GM12878 (cell line): Measurements from ENCODE around the gene PRKCG.

Experiments
- CHD4 ChIP-seq: fragments of 200-600 bp; sonication (generic); IDR thresholded peaks from 2 replicates; pipeline ENCODE4 v1.6.1; 2016; ENCODE audit warnings: mild to moderate bottlenecking
- CTCF ChIP-seq, 3 experiments: IDR thresholded peaks in 2 of 3; conservative IDR thresholded peaks in 1 of 3; 2 replicates each; pipeline ENCODE4 v1.5.1; 2011; ENCODE audit warnings: low read depth in 3 of 3, low read length in 3 of 3, mild to moderate bottlenecking in 3 of 3, control low read depth in 2 of 3, moderate library complexity in 2 of 3, inconsistent platforms in 1 of 3, mixed read lengths in 1 of 3; ENCODE audit not compliant: control insufficient read depth in 2 of 3, insufficient read depth in 1 of 3; ENCODE audit errors: extremely low read depth in 1 of 3
- EP300 ChIP-seq, 2 experiments: fragments of 150-350 bp in 1 of 2; IDR thresholded peaks; 2 replicates each; pipeline ENCODE4 v1.6.1; 2011 to 2012; ENCODE audit warnings: low read depth in 2 of 2, low read length in 2 of 2, borderline replicate concordance in 1 of 2, improper control_type of control experiment in 1 of 2, inconsistent platforms in 1 of 2; ENCODE audit not compliant: control insufficient read depth in 1 of 2
- EZH2 ChIP-seq: IDR thresholded peaks from 2 replicates; pipeline ENCODE4 v1.6.1; 2012; ENCODE audit warnings: low read depth, mild to moderate bottlenecking, control low read depth, inconsistent platforms, low read length, borderline replicate concordance; ENCODE audit not compliant: control insufficient read depth
- POLR2AphosphoS5 ChIP-seq: IDR thresholded peaks from 2 replicates; pipeline ENCODE4 v1.6.1; 2011; ENCODE audit warnings: mild to moderate bottlenecking, low read length, inconsistent platforms
- RAD21 ChIP-seq: IDR thresholded peaks from 2 replicates; pipeline ENCODE4 v1.6.1; 2011; ENCODE audit warnings: mild to moderate bottlenecking, low read depth, low read length, moderate library complexity; ENCODE audit not compliant: insufficient read depth
- REST ChIP-seq: IDR thresholded peaks from 2 replicates; pipeline ENCODE4 v1.6.1; 2012; ENCODE audit warnings: mild to moderate bottlenecking, low read depth, low read length
- SMARCA5 ChIP-seq: fragments of 450-650 bp; IDR thresholded peaks from 2 replicates; pipeline ENCODE4 v1.6.1; 2017; ENCODE audit warnings: mild to moderate bottlenecking
- STAT3 ChIP-seq: IDR thresholded peaks from 2 replicates; pipeline ENCODE4 v1.6.1; 2011; ENCODE audit warnings: low read depth, low read length, improper control_type of control experiment
- TAF1 ChIP-seq: IDR thresholded peaks from 2 replicates; pipeline ENCODE4 v1.6.1; 2011; ENCODE audit warnings: mild to moderate bottlenecking, low read depth, low read length, borderline replicate concordance
- TF ChIP-seq, protein P1 (sequence below): fragments of 450-650 bp; conservative IDR thresholded peaks from 2 replicates; pipeline ENCODE4 v1.6.1; 2017; ENCODE audit warnings: mild to moderate bottlenecking, moderate library complexity
- TF ChIP-seq, protein P2 (sequence below): IDR thresholded peaks from 2 replicates; pipeline ENCODE4 v1.6.1; 2011; ENCODE audit warnings: mild to moderate bottlenecking, low read depth, low read length, moderate library complexity; ENCODE audit not compliant: insufficient replicate concordance

DNA sequence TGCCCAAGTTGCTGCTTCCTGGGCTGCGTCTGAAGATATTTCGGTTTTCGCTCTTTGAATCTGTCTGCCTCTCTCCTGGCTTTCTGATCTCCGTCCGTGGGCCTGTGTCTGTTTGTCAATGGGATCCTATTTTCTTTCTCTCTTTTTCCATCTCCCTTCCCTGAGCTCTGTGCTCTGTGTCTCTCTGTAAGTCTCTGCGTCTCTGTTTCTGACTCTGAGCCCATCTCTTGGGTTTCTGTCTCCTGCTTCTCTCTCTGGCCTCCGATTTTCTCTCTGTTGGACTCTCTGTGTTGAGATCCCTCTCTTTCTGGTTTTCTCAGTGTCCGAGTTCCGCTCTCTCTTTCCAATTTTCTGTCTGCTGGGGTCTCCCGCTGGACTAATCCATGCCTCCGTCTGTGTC, 1.7 kb downstream of the PRKCG start:
- TF ChIP-seq, protein P1, sequence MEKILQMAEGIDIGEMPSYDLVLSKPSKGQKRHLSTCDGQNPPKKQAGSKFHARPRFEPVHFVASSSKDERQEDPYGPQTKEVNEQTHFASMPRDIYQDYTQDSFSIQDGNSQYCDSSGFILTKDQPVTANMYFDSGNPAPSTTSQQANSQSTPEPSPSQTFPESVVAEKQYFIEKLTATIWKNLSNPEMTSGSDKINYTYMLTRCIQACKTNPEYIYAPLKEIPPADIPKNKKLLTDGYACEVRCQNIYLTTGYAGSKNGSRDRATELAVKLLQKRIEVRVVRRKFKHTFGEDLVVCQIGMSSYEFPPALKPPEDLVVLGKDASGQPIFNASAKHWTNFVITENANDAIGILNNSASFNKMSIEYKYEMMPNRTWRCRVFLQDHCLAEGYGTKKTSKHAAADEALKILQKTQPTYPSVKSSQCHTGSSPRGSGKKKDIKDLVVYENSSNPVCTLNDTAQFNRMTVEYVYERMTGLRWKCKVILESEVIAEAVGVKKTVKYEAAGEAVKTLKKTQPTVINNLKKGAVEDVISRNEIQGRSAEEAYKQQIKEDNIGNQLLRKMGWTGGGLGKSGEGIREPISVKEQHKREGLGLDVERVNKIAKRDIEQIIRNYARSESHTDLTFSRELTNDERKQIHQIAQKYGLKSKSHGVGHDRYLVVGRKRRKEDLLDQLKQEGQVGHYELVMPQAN = no peak
- TF ChIP-seq POLR2AphosphoS5 (no peak), RAD21 (no peak), CHD4 (no peak), CTCF (IDR thresholded peaks at IDR 0.05 in 2 of 3, conservative IDR thresholded peaks at IDR 0.05 in 1 of 3; ENCODE audit: control insufficient read depth in 2 of 3, extremely low read depth in 1 of 3, insufficient read depth in 1 of 3, low read depth in 3 of 3, low read length in 3 of 3) (no peak), SMARCA5 (no peak), EP300 (IDR thresholded peaks at IDR 0.05; ENCODE audit: borderline replicate concordance in 1 of 2, control insufficient read depth in 1 of 2, low read depth in 2 of 2, low read length in 2 of 2) (no peak), EZH2 (no peak), STAT3 (no peak), TAF1 (no peak), REST (no peak)
- TF ChIP-seq, protein P2, sequence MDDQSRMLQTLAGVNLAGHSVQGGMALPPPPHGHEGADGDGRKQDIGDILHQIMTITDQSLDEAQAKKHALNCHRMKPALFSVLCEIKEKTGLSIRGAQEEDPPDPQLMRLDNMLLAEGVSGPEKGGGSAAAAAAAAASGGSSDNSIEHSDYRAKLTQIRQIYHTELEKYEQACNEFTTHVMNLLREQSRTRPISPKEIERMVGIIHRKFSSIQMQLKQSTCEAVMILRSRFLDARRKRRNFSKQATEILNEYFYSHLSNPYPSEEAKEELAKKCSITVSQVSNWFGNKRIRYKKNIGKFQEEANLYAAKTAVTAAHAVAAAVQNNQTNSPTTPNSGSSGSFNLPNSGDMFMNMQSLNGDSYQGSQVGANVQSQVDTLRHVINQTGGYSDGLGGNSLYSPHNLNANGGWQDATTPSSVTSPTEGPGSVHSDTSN = no peak
